NCI-H524 (cell line): ENCODE data around the gene SRP72.
"Not testable (repeated sequence)": the region's sequence is repeated elsewhere in the genome, so short reads cannot be mapped to it uniquely, and the experiment has no call there.

Experiments
- DNase-seq, 2 experiments: peaks; one replicate each; lab custom pipeline; 2025; lab: John Stamatoyannopoulos, UW

The SRP72 gene

GRCh38 chr4:56467284-56468096, at the start of gene SRP72:
Gene SRP72, plus strand, starts transcription at chr4:56467617. Its CDS starts 19 bp downstream, at chr4:56467636.
- DNase-seq, result peak; percentile 75 to 85

- DNase-seq, result no peak
Measured at GRCh38 chr4:56424176-56424575, 43.2 kb upstream of the SRP72 start.

GRCh38 chr4:56424697-56425514, 42.5 kb upstream of the SRP72 start:
- no peak for DNase-seq

- DNase-seq, result no peak
Measured at GRCh38 chr4:56425518-56425917, 41.9 kb upstream of the SRP72 start.

- no peak for DNase-seq
Measured at GRCh38 chr4:56426273-56426672, 41.1 kb upstream of the SRP72 start.

- no peak for DNase-seq
Measured at GRCh38 chr4:56427179-56427578, 40.2 kb upstream of the SRP72 start.

GRCh38 chr4:56430203-56430602, 37.2 kb upstream of the SRP72 start:
- no peak for DNase-seq

- no peak for DNase-seq
Measured at GRCh38 chr4:56433280-56433679, 34.1 kb upstream of the SRP72 start.

- DNase-seq, result peak; percentile 27 to 72
Measured at GRCh38 chr4:56434599-56435139, 32.7 kb upstream of the SRP72 start.

- DNase-seq, result peak; percentile 94 to 96
Measured at GRCh38 chr4:56435140-56435926, 32.1 kb upstream of the SRP72 start, which contains the start of gene PPAT. Gene PPAT, minus strand, starts transcription at chr4:56435615. Its CDS starts 138 bp downstream, at chr4:56435477.

GRCh38 chr4:56438766-56439165, 28.7 kb upstream of the SRP72 start:
- DNase-seq, result no peak

GRCh38 chr4:56440983-56441382, 26.4 kb upstream of the SRP72 start:
- no peak for DNase-seq

GRCh38 chr4:56444719-56445118, 22.7 kb upstream of the SRP72 start:
- DNase-seq, result no peak

GRCh38 chr4:56445699-56446098, 21.7 kb upstream of the SRP72 start:
- DNase-seq, result no peak

GRCh38 chr4:56448301-56448700, 19.1 kb upstream of the SRP72 start:
- no peak for DNase-seq

- not testable (repeated sequence) for DNase-seq
Measured at GRCh38 chr4:56449475-56449874, 17.9 kb upstream of the SRP72 start.

GRCh38 chr4:56450342-56450741, 17.1 kb upstream of the SRP72 start:
- DNase-seq, result no peak

- no peak for DNase-seq
Measured at GRCh38 chr4:56460085-56460484, 7.3 kb upstream of the SRP72 start.

GRCh38 chr4:56462157-56462556, 5.3 kb upstream of the SRP72 start:
- DNase-seq, result no peak

GRCh38 chr4:56463711-56464110, 3.7 kb upstream of the SRP72 start:
- no peak for DNase-seq

GRCh38 chr4:56464581-56464980, 2.8 kb upstream of the SRP72 start:
- peak in 1 of 2 experiments; percentile 3 for DNase-seq
